Activated CD8-positive, alpha-beta memory T cell treated with anti-CD3 and anti-CD28 coated beads, Interleukin-2, amount 50 U/mL, for 24 hours (primary cell): Measurements from ENCODE around the gene CADPS2.

Experiments used
- DNase-seq: peaks from one replicate; pipeline ENCODE4 v3.0.0-alpha.2; 2020; ENCODE audit errors: extremely low read depth

Gene CADPS2

GRCh38 chr7:122532406-122533269 is 353.6 kb downstream of the CADPS2 start:
- DNase-seq = no peak

- no peak for DNase-seq
Observed at GRCh38 chr7:122528879-122529481, 357.3 kb downstream of the CADPS2 start.

GRCh38 chr7:122525355-122525754 is 360.9 kb downstream of the CADPS2 start:
- DNase-seq = no peak

GRCh38 chr7:122521767-122522166 is 364.5 kb downstream of the CADPS2 start:
- DNase-seq = no peak

DNA sequence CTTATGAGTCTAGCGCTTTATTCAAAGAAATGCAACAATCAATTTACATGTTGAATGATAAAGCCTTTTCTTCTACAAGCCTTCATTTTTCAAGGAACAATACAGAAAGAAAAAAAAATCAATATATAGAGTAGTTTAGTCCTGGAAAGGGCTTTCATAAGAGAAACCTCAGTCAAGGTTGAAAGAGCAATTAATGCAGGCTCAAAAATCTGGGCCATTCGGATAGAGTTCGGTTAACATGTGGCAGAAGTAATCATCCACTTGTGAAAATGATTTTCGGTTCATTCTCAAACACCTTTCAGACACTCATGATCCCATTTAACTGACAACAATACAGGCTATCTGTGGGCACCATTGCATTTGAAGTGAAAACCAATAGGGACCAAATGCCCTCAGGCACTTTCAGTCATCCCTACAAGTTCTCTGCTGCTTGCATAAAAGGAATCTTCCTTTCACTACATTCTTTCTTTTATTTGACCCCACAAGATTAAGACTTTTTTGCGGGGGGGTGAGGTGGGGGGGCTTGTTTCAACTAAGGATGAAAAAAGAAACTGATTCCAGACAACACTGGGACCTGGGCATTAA is 365.2 kb downstream of the CADPS2 start:
- DNase-seq = no peak

- DNase-seq = no peak
Observed at GRCh38 chr7:122518488-122518887, 367.8 kb downstream of the CADPS2 start.

- no peak for DNase-seq
Observed at GRCh38 chr7:122517576-122517975, 368.7 kb downstream of the CADPS2 start.

GRCh38 chr7:122515404-122515803 is 370.9 kb downstream of the CADPS2 start:
- DNase-seq = no peak

DNA sequence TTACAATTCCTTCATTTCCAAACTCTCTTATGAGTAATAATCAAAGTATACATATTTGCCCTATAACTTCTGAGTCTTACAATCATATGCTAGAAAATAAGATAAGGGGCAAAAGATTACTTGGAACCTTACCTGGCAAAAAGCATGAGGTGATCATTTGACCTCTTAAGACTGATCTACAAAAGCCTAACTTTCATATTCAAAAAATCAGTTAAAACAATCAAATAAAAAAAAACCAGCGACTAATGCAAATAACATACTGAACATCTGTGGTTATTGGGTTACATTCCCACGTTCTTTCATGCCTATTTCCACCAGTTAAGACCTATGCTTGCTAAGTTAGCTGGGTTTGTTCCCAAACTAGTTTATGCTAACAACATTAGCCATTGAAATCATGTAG is 375.0 kb downstream of the CADPS2 start:
- no peak for DNase-seq

- DNase-seq = no peak
Observed at GRCh38 chr7:122507591-122507990, 378.7 kb downstream of the CADPS2 start.

- DNase-seq = no peak
Observed at GRCh38 chr7:122492007-122492406, 394.3 kb downstream of the CADPS2 start.

DNA sequence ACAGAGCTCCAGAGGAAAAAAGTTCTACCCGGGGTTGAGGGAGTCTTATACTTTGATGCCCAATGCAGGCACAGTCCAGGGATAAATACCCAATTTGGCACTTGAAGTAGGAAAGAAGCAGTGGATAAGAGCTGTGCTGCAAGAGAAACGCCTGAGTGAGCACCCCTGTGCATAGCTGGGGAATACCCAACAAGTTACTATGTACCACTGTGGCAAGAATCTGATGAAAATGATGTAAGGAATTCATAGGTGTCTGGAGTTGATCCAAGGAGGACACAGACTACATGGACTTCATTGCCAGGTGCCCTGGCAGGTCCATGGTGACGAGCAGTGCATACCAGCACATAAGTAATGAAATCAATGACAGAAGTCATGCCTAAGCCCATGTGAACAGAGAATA is 398.0 kb downstream of the CADPS2 start:
- DNase-seq = no peak

GRCh38 chr7:122487131-122487530 is 399.1 kb downstream of the CADPS2 start:
- DNase-seq = no peak

- DNase-seq = no peak
Observed at GRCh38 chr7:122485856-122486255, 400.4 kb downstream of the CADPS2 start.

DNA sequence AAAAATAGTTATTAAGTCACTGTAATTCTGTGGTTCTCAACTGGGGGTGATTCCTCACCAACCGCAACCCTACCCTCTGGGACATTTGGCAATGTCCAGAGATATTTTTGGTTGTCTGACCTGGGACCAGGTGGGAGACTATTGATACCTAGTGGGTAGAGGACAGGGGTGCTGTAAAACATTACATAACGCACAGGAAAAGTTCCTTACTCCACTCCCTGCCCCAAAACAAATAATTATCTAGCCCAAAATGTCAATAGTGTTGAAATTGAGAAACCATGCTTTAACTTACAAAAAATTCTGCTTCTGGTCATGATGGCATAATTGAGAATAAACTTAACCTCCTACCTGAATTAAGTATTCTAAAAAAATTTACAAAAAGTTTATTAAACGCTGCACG is 404.0 kb downstream of the CADPS2 start:
- DNase-seq = no peak

- no peak for DNase-seq
Observed at GRCh38 chr7:122470859-122471258, 415.4 kb downstream of the CADPS2 start.

GRCh38 chr7:122468945-122469344 is 417.3 kb downstream of the CADPS2 start:
- no peak for DNase-seq

DNA sequence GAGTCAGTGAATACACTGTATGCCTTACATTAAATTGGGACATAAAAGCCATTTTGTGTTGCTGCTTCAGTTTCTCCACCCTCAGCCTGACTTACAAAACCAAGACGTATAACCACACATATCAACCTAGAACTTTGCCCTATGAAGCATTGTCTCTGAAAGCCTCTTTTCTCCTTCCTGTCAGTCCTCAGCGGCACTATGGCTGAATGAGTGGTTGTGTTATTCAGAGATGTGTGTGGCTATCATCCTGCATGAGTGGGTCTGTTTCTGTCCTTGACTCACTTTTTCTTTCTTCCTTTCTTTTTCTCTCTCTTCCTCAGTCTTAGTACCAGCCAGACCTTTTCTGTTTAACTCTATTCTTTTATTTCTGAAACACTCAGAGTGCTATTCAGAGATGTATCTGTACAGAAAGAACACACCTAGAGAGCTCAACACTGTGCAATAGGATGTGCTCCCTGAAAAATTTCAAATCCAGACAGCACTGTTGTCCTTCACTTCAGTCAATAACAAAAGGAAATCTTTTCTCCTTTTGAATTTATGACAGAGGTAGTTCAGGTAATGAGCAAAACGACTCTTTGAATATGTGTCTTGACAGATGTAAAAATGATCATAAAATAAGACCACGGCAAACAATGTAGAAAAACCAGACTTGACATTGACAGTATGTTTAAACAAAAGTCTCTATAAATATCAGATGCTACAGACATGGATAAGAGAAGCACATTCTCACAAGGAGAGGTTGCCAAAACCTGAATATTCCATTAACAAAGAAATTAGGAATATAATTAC is 418.4 kb downstream of the CADPS2 start:
- DNase-seq = no peak

- no peak for DNase-seq
Observed at GRCh38 chr7:122465296-122465695, 421.0 kb downstream of the CADPS2 start.

DNA sequence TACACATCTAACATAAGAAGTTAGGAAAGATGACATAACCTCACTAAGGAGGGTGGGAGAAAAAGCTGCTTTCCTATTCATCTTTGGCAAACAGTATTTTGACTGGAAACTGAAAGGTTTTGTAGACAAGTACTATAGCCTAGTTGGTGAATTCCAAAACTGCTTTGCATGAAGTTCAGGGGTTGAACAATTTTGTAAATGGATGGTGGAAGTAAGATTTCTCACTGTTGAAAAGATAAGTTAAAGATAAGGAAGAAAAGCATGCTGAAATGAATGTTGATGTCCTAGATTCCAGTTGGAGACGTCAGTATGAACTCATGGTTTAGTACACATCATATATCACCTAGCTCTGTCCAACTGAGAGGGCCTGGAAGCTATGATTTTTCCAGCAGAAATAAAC is 422.6 kb downstream of the CADPS2 start:
- DNase-seq = no peak

DNA sequence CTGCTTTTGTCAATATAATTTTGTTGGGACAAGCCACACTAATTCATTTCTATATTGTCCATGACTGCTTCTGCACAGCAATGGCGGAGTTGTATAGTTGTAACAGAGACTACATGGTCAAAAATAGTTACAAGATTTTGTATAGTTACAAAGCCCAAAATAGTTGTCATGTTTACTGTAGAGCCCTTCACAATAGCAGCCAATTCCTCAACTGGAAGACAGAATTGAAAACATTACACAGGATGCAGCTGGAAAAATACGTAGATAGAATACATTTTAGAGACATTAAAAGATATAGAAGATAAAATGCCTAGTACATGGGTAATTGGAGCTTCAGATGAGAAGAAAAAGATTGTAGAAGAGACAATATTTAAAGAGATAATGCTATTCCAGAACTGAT is 425.3 kb downstream of the CADPS2 start:
- DNase-seq = no peak

DNA sequence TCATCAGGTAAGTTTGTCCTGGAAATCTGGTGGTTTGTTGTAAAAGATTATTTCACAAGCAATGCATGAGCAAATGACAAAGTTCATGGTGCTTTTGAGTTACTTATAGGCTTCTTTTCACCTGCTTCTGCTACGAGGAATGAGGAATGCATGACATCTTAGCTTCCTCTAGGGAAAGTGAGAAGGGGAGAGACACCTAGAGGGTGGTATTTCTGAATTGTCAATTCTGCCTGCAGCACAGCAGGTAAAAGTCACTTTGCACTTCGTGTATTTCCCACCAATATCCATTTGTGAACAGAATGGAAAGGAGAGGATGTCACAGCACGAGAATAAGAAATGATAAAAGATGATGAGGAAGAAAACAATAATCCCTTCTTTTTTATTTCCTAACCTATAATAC is 428.3 kb downstream of the CADPS2 start:
- no peak for DNase-seq
